ENCODE results near the gene PLK5. TPM values are rescaled to one million over a fixed set of nuclear protein-coding genes. Genes with fewer than 3 reads are reported as not detected.
A peak's percentile ranks its signal among the peaks of the same experiment; 100 is the strongest.

Gene PLK5
- total RNA-seq, 1 donor from 2014 or later = 0.12 TPM

- Mint-ChIP-seq H3K27ac (ENCODE audit: unreplicated experiment) (no peak overlapping the region), H3K27me3 (ENCODE audit: low read depth) (peaks cover 4% of the 10 kb centered on the region), H3K36me3 (ENCODE audit: low read depth) (no peaks in the 10 kb centered on the region), H3K4me3 (ENCODE audit: unreplicated experiment) (no peak overlapping the region), H3K9me3 (ENCODE audit: low read depth) (no peaks in the 10 kb centered on the region), H3K4me1 (ENCODE audit: low read depth) (no peaks in the 10 kb centered on the region)
- no peak for TF ChIP-seq CTCF (IDR thresholded peaks at IDR 0.05)
- DNase-seq (ENCODE audit: low spot score) = no peak
Measured at GRCh38 chr19:1494115-1494815, 29.6 kb upstream of the PLK5 start.

GRCh38 chr19:1495051-1495798, 28.7 kb upstream of the PLK5 start:
- DNase-seq (ENCODE audit: low spot score) = no peak
- no peak overlapping the region for H3K4me3 Mint-ChIP-seq (ENCODE audit: unreplicated experiment)
- TF ChIP-seq CTCF (IDR thresholded peaks at IDR 0.05) = no peak
- peak overlapping the region; percentile 27 for H3K27ac Mint-ChIP-seq (ENCODE audit: unreplicated experiment)
- H3K9me3 Mint-ChIP-seq (ENCODE audit: low read depth) = no peaks in the 10 kb centered on the region
- peaks cover 4% of the 10 kb centered on the region for H3K27me3 Mint-ChIP-seq (ENCODE audit: low read depth)
- H3K4me1 Mint-ChIP-seq (ENCODE audit: low read depth) = no peaks in the 10 kb centered on the region
- no peaks in the 10 kb centered on the region for H3K36me3 Mint-ChIP-seq (ENCODE audit: low read depth)

- DNase-seq (ENCODE audit: low spot score) = no peak
- no peak overlapping the region for H3K4me3 Mint-ChIP-seq (ENCODE audit: unreplicated experiment)
- H3K4me1 Mint-ChIP-seq (ENCODE audit: low read depth) = no peaks in the 10 kb centered on the region
- H3K36me3 Mint-ChIP-seq (ENCODE audit: low read depth) = no peaks in the 10 kb centered on the region
- peaks cover 4% of the 10 kb centered on the region for H3K27me3 Mint-ChIP-seq (ENCODE audit: low read depth)
- TF ChIP-seq CTCF (IDR thresholded peaks at IDR 0.05) = no peak
- no peak overlapping the region for H3K27ac Mint-ChIP-seq (ENCODE audit: unreplicated experiment)
- no peaks in the 10 kb centered on the region for H3K9me3 Mint-ChIP-seq (ENCODE audit: low read depth)
Measured at GRCh38 chr19:1495799-1496713, 27.8 kb upstream of the PLK5 start.

GRCh38 chr19:1496714-1497577, 26.9 kb upstream of the PLK5 start:
- Mint-ChIP-seq H3K4me1 (ENCODE audit: low read depth) (no peaks in the 10 kb centered on the region), H3K36me3 (ENCODE audit: low read depth) (no peaks in the 10 kb centered on the region), H3K9me3 (ENCODE audit: low read depth) (no peaks in the 10 kb centered on the region), H3K27me3 (ENCODE audit: low read depth) (peaks cover under 1% of the 10 kb centered on the region), H3K4me3 (ENCODE audit: unreplicated experiment) (no peak overlapping the region), H3K27ac (ENCODE audit: unreplicated experiment) (no peak overlapping the region)
- no peak for TF ChIP-seq CTCF (IDR thresholded peaks at IDR 0.05)
- no peak for DNase-seq (ENCODE audit: low spot score)

All from chondrocyte (in vitro differentiated cells).